WI38 (cell line): Measurements from ENCODE around the gene FSIP1.

Experiments used
- H3K4me3 ChIP-seq: 2 replicates; pipeline ENCODE4 v1.5.1; 2011; ENCODE audit warnings: low read depth, mild to moderate bottlenecking, control low read depth, low read length
- CTCF ChIP-seq: IDR thresholded peaks from 2 replicates; pipeline ENCODE4 v1.5.1; 2012; ENCODE audit warnings: low read depth, mild to moderate bottlenecking, control low read depth, low read length

The FSIP1 gene

GRCh38 chr15:39721893-39722292 lies 60.7 kb downstream of the FSIP1 start:
- TF ChIP-seq CTCF = no peak
- H3K4me3 ChIP-seq = no peak overlapping the region

- H3K4me3 ChIP-seq = no peak overlapping the region
- TF ChIP-seq CTCF = no peak
Observed at GRCh38 chr15:39720621-39721611, 61.7 kb downstream of the FSIP1 start.

GRCh38 chr15:39720081-39720480 lies 62.6 kb downstream of the FSIP1 start:
- H3K4me3 ChIP-seq = no peak overlapping the region
- no peak for TF ChIP-seq CTCF

- no peak for TF ChIP-seq CTCF
- H3K4me3 ChIP-seq = no peak overlapping the region
Observed at GRCh38 chr15:39719109-39719508, 63.5 kb downstream of the FSIP1 start.

GRCh38 chr15:39717134-39717533 lies 65.5 kb downstream of the FSIP1 start:
- TF ChIP-seq CTCF = no peak
- no peak overlapping the region for H3K4me3 ChIP-seq

GRCh38 chr15:39714251-39714650 lies 68.4 kb downstream of the FSIP1 start:
- TF ChIP-seq CTCF = no peak
- H3K4me3 ChIP-seq = no peak overlapping the region

- H3K4me3 ChIP-seq = no peak overlapping the region
- TF ChIP-seq CTCF = no peak
Observed at GRCh38 chr15:39713846-39714245, 68.8 kb downstream of the FSIP1 start.
